Stimulated activated CD8-positive, alpha-beta memory T cell treated with anti-CD3 and anti-CD28 coated beads, Interleukin-15, amount 100 ng/mL, for 24 hours (primary cell): ENCODE results near the gene TRPM2.
"Not testable (repeated sequence)": the region's sequence is repeated elsewhere in the genome, so short reads cannot be mapped to it uniquely, and the experiment has no call there.

Experiments used
- DNase-seq: peaks from one replicate; pipeline ENCODE4 v3.0.0-alpha.2; 2020; ENCODE audit warnings: low read depth

Gene TRPM2

DNA sequence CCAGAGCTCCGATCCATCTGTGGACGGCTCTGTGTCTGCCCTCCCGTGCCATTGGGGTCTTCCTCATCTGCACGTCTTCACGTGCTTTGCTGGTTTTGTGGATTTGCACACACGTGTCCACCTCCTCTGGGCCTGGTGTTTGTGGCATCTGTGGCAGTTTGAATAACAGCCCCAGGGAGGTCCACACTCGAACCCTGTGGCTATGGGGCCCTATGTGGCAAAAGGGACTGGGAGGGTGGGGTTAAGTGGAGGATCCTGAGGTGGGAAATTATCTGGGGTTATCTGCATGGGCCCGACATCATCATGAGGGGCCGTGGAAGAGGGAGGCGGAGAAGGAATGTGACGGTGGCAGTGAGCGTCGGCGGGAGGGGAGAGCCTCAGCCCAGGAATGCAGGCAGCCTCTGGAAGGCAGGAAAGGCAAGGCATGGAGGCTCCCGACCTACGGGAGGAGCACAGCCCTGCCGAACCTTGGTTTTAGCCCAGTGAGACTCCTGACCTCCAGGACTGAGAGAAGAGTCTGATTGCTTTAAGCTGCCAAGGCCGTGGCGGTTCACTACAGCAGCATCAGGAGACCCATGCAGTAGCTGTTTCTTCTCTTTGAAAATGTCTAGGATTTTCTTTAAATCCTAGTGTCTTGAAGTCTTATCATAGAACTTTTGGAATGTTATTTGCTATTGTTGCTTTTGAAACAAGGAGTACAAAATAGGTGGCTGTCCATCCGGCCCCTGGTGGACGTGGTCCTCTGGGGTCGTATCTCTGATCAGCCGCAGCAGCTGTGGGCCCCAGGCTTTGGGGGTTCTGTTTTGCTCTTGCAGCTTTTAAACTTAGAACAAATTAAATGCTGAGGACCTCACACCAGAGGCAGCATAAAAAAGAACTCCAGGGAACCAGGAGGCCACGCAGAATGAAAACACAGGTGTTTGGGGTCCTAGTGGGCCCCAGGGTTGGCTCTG, 61.9 kb downstream of the TRPM2 start:
- DNase-seq, result no peak

DNA sequence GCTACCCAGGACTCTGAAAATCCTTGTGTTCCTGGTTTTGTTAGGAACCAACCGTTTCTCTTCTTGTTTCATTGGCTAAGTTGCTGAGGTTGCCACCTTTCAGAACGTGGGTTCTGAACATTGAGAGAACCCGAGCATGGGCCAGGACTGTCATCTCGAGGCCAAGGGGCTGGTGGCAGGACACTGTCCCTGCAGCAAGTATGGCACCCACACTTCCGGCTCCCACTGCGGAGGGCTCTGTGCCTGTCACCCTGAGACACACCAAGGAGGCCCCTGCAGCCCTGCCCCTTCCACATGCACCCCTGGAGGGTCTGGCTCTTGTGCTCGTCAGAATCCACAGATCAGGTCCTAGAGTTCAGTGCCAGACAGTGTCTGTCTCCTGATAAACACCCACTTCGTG, 62.8 kb downstream of the TRPM2 start:
- no peak for DNase-seq

DNA sequence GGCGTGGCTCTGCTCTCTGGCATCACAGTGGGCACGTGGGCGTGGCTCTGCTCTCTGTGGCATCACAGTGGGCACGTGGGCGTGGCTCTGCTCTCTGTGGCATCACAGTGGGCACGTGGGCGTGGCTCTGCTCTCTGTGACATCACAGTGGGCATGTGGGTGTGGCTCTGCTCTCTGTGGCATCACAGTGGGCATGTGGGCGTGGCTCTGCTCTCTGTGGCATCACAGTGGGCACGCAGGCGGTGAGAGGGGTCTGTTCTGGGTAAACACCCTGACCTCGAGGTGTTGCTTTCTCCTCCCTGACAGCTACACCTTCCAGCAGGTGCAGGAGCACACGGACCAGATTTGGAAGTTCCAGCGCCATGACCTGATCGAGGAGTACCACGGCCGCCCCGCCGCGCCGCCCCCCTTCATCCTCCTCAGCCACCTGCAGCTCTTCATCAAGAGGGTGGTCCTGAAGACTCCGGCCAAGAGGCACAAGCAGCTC, 64.2 kb downstream of the TRPM2 start:
- not testable (repeated sequence) for DNase-seq

DNA sequence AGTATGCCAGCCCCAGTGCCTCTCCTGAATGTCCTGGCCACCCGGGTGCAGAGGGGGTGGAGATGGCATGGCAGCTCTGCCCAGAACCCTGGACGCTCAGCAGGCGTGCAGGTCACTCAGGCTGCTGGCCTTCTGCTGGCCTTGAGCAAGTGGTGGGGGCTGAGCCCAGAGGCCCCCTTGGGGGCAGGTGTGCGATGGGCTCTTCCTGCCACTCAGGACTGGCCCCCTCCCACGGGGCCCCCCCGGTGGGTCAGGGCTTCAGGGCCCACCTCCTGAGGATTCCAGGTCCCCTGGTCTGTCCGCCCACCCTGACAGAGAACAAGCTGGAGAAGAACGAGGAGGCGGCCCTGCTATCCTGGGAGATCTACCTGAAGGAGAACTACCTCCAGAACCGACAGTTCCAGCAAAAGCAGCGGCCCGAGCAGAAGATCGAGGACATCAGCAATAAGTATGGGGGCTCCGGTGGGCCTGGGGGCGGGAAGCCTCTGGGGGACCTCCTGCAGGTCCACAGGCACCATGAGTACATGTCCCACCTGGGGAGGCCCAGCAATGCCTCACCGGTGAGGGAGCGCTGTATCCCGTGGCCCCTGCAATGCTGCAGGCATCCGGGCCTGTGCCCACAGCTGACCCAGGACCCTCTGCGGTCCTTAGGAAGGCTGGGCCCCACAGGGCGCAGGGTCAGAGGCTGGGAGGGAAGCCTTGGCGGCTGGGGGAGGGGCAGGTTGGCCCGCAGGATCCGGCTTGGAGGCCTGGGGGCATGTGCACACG, 64.9 kb downstream of the TRPM2 start:
- DNase-seq, result no peak

DNA sequence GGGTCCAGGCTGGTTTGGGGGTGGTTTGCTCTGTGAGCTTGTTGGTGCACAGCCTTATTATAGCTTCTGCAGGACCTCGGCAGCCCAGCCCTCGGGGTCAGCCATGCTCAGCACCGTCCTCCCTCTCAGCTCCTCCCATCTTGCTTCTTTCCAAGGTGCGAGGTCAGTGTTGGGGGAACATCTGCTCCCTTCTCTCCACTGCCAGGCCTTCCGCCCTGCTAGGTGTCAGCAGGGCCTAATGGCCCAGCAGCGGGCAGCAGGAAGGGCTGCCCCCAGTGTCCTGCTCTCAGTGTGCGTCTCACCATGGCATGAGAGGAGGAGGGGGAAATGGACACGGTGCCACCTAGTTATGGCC, 65.4 kb downstream of the TRPM2 start:
- no peak for DNase-seq

DNA sequence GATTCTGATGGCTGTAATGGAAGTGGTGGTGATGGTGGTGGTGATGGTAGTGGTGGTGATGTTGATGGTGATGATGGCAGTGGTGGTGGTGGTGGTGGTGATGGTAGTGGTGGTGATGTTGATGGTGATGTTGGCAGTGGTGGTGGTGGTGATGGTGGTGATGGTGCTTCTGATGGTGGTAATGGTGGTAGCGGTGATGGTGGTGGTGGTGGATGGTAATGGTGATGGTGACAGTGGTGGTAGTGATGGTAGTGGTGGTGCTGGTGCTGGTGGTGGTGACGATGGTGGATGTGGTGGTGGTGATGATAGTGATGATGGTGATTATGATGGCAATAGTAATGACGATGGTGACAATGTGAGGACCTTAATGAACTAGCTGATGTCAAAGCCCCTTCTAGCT, 66.3 kb downstream of the TRPM2 start:
- no peak for DNase-seq

DNA sequence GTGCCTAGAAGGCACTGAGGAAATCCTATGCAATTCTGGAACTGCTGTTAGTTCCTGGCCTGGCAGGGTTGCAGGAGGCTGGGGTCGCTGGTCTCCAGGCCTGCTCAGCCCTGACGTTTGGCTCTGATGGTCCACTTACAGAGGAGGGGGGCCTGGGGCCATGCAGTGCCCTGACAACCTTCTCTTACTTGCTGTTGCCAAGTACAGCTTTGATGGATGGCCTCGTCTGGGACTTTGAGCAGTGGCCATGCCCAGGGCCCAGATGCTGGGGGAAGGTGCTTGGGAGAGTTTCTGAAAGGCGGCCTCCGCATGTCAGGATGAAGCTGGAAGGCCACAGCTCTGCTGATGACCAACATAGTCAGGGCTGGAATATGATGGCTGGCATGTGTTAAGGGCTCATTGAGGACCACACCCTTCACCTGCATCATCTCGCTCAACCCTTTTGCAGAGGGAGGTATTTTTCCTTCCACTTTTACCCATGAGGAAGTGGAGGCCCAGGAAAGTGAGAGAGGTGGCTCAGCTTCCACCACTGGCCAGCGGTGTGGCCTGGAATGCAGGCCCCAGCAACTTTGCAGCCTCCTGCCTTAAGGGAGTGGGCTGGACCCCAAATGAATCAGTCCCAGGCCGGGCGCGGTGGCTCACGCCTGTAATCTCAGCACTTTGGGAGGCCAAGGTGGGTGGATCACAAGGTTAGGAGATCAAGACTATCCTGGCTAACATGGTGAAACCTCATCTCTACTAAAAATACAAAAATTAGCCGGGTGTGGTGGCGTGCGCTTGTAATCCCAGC, 67.2 kb downstream of the TRPM2 start:
- DNase-seq, result no peak

DNA sequence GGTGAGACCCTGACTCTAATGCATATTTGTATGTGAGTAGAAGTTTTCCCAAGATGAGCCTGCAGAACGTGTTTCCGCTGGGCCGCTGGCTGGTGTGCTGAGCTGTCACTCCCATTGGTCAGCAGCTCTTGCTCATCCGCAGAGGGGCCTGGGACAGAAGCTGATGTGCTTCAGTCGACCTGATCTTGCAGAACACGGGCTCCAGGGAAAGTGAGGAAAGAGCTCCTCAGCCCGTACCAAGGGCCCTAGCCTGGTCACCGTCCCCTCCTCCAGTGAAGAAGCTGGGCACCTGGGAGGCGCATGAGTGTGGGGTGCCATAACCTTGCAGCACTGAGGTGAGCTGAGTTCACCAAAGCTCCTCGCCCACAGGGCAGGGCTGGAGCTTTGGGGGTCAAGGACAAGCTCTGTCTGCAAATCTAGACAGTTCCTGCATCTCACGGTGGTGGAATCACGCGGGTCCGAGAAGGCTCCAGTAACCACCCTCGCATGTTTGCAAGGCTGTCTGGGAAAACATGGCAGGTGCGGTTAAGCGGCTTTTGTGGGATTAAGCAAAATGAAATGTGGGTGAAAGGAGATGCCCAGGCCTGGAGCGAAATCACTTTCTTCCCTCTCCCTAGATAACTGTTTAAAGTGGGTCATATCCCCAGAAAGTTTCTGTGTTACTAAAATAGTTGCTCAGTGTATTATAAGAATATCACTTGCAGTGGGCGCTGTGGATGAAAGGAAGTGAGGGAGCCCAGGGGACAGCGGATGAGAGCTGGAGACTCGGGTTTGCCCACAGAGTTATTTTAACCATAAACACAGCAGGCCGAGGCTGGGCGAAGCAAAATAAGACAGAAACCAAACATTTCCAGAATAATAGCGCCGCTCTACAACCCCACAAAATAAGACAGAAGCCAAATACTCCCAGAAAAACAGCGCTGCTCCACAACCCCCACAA, 68.8 kb downstream of the TRPM2 start:
- no peak for DNase-seq

DNA sequence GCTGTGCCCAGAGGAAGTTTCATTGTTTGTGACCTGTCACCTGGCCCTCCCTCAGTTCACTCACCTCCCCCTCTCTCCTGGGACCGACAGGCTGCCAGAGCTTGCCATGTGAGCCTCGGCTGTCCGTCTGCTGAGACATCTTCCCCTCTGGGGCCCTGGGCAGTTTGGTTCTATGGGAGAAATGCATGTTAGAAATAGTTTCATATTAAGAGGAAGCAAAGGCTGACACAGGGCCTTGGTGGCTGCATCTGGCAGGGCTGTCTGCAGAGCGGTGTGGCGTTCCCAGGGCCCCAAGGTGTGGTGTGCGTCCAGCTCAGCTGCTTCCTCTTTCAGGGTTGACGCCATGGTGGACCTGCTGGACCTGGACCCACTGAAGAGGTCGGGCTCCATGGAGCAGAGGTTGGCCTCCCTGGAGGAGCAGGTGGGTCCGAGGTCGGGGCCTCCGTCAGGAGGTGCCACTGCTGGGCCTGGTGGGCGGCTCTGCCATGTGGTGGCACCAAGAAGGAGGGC, 69.9 kb downstream of the TRPM2 start:
- DNase-seq, result no peak

DNA sequence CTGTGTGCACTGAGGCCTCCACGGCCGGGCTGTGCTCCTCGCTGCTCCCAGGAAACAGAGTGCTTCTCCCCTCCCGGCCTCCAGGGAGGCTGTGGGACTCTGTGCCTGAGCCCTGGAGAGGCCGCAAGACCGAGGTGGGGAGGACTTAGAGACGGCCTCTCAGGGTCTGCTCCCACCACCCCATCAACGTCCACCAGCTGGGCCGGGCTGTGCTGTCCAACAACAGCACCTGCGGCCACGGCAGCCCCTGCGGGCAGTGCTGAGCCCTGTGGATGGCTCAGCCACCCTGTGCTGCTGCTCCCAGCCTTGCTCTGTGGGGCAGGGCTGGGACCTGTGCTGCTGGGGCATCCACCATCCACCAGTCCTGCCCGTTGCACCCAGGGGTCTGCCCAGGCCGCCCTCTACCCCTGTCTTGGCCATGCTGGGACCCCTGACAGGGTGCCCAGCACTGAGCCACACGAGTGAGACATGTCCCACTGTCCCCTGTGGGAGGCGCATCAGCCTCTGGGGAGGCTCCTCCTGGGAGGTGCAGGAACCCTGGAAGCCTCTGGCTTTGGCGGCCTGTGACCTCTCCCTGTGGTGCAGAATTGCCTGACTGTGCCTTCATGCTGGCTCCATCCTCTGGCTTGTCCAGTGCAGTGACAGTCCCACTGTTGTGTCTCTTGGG, 70.7 kb downstream of the TRPM2 start:
- DNase-seq, result no peak

DNA sequence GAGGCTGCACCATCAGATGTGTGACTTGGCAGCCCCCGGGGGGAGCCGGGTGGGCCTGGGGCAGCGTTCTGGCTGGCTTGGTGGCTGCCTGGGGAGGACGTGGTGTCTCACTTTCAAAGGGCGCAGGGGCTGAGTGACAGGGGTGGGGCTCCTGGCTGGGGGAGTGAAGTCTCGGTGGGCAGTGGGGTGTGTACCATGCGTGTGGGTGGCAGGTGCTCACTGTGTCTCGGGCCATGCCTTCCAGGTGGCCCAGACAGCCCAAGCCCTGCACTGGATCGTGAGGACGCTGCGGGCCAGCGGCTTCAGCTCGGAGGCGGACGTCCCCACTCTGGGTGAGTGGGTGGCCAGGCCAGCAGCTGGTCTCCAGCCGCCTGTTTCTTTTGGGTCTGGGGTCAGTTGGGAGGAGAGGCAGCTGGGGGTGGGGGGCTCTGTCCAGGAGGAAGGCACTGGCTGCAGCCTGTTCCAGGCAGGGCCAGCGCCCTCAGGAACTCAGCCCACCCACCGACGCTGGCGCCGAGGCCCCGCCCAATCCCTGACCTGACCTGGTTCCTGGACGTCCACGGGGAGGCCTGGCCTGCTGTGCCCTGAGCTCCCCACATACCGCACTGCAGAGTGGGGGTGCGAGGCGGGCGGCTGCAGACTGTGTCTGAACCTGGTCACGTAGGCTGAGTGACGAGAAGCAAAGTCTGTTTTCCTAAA, 71.3 kb downstream of the TRPM2 start:
- no peak for DNase-seq

DNA sequence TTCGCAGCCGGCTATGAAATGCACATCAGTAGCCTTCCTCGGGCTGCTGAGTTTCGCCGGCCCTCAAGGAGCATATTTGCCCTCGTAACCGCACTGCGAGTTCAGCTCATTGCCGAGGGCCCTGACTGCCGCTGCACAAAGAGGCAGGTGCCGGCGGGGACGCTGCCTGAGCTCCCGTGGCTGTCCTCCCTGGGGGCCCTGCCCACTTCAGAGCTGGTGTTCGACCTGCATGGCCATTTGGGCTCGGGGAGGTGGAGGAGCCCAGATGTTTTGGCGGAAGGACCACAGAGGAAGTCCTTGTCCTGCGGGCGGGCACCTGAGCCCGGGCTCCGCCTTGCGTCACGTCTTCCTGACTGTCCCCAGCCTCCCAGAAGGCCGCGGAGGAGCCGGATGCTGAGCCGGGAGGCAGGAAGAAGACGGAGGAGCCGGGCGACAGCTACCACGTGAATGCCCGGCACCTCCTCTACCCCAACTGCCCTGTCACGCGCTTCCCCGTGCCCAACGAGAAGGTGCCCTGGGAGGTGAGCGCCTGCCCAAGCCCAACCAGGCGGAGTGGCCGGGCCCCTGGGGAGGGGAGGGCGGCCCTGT, 72.0 kb downstream of the TRPM2 start:
- no peak for DNase-seq

DNA sequence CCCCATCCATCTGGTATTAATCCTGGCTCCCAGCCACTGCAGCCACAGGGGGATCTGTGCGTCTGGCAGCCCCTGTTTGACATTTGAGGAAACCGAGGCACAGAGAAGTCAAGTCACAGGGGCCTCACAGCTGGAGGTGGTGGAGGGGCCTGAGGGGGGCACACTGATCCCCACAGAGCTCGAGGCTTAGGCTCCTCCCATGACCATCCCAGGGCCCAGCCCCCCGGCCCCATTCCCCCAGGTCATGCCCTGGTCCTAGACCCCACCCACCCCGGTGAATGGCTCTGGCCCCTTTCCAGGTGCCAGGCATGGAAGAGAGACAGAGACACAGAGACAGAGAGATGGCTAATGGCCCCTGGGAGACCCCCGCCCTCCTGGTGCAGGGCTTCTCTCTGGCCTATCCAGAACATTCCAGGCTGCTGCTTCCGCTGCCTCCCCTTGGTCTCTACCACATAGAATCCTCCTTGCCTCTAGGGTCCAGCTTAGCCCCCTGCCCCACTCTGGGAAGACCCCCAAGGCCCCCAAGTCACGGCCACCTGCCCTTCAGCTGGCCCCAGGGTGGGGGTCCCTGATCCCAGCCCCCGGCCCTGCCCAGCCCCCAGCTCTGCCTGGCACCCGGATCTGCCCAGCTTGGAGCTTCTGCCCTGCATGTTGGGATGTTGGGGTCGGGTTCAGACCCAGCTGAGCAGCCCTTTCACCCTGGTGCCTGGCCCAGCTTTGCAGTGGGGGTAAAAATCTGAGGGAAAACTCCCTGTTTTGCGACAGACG, 72.7 kb downstream of the TRPM2 start:
- DNase-seq, result no peak

DNA sequence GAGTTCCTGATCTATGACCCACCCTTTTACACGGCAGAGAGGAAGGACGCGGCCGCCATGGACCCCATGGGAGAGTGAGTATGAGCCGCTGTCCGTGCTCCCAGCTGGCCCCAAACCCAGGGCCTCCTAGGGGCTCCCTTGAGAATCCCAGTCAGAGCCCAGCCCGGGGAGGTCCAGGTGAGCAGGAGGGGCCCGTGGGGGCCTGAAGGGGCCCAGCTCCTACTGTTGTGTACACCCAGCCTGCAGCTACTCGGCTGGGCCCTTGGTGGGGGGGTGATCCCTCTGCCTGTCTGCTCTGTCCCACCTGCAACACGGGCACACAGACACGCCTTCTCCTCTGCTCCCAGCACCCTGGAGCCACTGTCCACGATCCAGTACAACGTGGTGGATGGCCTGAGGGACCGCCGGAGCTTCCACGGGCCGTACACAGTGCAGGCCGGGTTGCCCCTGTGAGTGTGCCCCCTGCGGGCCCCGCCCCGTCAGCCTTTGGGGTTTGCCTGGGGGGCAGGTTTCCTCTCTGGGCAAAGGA, 73.3 kb downstream of the TRPM2 start:
- no peak for DNase-seq

DNA sequence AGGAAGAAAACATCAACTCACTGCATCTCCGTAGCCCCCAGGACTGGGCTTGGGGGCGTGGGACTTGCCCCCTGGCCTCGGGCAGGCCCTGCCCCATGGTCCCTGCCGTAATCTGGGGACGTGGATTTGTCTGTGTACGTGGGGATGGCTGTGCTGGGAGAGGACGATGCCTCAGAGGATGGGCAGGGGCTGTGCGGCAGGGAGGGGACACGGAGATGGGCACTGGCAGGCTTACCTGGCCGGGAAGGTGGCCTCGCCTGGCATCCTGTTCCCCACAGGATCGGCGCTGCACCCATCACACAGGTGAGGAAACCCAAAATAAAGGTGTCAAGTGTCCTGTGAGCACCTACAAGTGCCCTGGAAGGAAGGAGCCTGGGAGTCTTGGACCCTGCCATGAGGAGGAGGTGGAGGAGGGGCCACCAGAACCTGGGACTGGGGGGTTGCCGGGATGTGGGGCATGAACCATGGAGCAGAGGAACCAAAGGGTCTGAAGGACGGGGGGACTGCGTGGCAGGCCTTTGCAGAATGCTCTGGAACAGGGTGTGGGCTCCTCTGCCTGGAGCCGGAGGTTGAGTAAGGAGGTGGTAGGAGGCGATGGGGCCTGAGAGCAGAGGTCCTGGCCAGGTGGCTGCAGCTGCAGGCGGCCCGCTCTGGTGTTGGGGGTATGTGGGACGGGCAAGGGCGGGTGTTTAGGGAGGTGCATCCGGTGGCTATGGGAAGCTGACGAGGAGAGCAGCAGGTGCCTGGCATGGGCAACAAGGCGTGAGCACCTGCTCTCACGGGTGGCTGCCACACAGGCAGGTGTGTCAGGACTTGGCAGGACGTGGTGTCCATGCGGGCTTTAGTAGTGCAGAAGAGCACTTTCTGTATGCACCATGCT, 74.1 kb downstream of the TRPM2 start:
- DNase-seq, result no peak

DNA sequence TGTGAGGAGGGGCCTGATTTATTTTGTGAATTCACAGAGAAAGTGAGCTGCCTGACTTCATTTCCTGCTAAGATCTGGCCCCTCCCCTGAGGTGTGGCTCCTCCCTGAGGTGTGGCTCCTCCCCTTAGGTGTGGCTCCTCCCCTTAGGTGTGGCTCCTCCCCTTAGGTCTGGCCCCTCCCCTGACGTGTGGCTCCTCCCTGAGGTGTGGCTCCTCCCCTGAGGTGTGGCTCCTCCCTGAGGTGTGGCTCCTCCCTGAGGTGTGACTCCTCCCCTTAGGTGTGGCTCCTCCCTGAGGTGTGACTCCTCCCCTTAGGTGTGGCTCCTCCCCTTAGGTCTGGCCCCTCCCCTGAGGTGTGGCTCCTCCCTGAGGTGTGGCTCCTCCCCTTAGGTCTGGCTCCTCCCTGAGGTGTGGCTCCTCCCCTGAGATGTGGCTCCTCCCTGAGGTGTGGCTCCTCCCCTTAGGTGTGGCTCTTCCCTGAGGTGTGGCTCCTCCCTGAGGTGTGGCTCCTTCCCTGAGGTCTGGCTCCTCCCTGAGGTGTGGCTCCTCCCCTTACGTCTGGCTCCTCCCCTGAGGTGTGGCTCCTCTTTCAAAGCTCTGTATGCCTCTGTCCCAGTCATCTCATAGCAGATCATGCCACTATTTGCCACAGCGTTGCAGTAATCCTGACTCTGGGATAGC, 75.0 kb downstream of the TRPM2 start:
- DNase-seq, result no peak

DNA sequence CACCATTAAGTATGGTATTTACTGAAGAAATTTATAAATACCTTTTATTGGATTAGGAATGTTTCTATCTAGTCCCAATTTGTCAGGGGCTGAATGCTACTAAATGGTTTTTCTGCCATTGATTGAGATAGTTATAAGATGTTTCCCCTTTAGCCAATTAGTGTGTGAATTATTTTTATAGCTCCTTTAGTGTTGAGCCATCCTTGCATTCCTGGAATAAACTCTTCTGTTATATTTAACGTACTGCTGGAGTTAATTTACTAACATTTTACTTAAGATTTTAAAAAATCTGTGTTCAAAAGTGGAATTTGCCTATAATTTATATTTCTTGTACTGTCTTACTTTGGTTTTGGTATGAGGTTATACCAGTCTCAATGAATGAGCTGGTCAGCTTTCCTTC, 76.5 kb downstream of the TRPM2 start:
- DNase-seq, result no peak
